ENCODE measurements around the gene GDF15.

DNA sequence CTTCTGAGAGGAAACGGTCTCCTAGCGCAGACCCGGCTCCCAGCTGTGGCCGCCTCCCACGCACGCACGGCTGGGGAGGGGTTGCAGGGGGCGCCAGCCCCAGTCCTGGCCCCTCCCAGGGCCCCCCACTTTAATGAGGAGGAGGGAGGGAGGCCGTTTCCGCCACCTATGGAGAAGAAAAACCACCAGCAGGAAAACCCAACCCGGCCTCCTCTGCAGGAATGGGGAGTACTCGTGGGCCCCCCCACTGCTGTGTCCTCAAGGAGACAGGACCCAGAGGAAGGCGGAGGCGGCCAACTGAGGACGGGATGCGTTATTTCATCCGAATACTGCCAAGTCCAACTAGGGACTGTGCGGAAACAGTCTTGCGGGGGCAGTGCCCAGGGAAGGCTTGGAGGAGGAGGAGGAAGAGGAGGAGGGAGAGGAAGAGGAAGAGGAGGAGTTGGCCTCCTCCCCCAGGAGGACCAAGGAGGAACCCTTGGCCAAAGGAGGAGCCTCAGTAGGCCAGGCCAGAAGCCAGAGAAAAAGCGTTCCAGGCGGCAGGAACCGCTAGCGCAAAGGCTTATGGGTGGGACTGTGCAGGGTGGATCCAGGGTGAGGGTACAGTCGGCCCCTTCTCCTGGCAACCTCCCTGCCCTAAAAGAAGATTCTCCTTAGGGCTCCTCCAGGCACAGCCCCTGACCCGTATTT is 29.4 kb downstream of the GDF15 start:
- TF ChIP-seq, protein P1, sequence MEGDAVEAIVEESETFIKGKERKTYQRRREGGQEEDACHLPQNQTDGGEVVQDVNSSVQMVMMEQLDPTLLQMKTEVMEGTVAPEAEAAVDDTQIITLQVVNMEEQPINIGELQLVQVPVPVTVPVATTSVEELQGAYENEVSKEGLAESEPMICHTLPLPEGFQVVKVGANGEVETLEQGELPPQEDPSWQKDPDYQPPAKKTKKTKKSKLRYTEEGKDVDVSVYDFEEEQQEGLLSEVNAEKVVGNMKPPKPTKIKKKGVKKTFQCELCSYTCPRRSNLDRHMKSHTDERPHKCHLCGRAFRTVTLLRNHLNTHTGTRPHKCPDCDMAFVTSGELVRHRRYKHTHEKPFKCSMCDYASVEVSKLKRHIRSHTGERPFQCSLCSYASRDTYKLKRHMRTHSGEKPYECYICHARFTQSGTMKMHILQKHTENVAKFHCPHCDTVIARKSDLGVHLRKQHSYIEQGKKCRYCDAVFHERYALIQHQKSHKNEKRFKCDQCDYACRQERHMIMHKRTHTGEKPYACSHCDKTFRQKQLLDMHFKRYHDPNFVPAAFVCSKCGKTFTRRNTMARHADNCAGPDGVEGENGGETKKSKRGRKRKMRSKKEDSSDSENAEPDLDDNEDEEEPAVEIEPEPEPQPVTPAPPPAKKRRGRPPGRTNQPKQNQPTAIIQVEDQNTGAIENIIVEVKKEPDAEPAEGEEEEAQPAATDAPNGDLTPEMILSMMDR (conservative IDR thresholded peaks at IDR 0.05; ENCODE audit: low read depth in 2 of 2) = no peak
- TF ChIP-seq EZH2 (IDR thresholded peaks at IDR 0.05; ENCODE audit: low read depth, unreplicated experiment) (no peak), ZNF331 (CRISPR knock-in tag; IDR thresholded peaks at IDR 0.05; ENCODE audit: low read depth) (no peak), NANOG (IDR thresholded peaks at IDR 0.05; ENCODE audit: borderline replicate concordance) (no peak), CREB1 (CRISPR knock-in tag; IDR thresholded peaks at IDR 0.05; ENCODE audit: low read depth) (no peak)

Measured in GM23338 (cell line).